ENCODE results near the gene USP40.

- TF ChIP-seq CTCF (conservative IDR thresholded peaks at IDR 0.05): no peak
- TF ChIP-seq EZH2 (IDR thresholded peaks at IDR 0.05; ENCODE audit: low read depth): no peak
Observed at GRCh38 chr2:233470839-233471238, 95.7 kb downstream of the USP40 start.

All from PC-9 (cell line).